GM21360 (cell line): Measurements from ENCODE around the gene PCSK6.
"Not testable (repeated sequence)": the region's sequence is repeated elsewhere in the genome, so short reads cannot be mapped to it uniquely, and the experiment has no call there.

ENCODE experiments used
- ATAC-seq: cut with Tn5 transposase; IDR thresholded peaks from one replicate; pipeline ENCODE4 v1.9.1; 2021; ENCODE audit warnings: mild to moderate bottlenecking, moderate library complexity; ENCODE audit not compliant: unreplicated experiment

Gene PCSK6

GRCh38 chr15:101463696-101464095 lies 25.8 kb downstream of the PCSK6 start:
- ATAC-seq, result not testable (repeated sequence)

GRCh38 chr15:101463270-101463669 lies 26.2 kb downstream of the PCSK6 start:
- no peak for ATAC-seq

GRCh38 chr15:101461097-101461496 lies 28.4 kb downstream of the PCSK6 start:
- ATAC-seq, result no peak

- no peak for ATAC-seq
These were observed 29.8 kb downstream of the PCSK6 start for GRCh38 chr15:101459579-101460300.

GRCh38 chr15:101458908-101459578 lies 30.5 kb downstream of the PCSK6 start:
- ATAC-seq, result no peak

DNA sequence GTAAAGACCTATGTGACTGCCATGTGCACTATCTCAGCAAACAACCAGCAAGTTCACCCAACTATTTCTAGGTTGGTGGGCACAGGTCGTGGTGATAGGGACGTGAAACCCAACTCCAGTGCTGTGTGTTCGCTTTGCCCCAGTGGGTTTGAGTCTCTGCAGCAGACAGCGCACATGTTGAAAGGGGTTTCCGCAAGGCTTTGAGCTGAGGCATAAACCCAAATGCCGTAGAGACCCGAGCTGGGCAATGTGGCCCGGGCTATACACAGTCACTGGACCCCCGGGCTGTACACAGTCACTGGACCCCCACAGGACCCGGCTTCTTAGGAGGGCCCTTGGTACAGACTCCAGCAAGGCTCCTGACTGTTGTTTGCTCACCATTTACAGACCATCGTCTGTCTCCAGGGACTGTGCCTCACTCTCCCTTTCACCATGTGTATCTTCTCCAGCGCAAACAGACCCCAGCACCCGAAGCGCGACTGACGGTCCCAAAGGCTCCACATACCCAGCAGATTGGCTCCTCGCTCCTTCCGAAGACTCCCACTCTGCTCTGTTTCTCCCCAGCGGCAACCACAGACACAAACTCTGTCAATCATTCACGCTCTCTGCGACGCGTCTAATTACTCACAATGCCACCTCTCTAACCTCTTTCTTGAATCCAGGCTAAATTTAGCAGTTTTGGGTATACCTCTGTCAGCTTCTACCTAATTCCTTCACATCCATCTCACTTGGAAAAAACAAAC lies 31.2 kb downstream of the PCSK6 start:
- ATAC-seq, result no peak

DNA sequence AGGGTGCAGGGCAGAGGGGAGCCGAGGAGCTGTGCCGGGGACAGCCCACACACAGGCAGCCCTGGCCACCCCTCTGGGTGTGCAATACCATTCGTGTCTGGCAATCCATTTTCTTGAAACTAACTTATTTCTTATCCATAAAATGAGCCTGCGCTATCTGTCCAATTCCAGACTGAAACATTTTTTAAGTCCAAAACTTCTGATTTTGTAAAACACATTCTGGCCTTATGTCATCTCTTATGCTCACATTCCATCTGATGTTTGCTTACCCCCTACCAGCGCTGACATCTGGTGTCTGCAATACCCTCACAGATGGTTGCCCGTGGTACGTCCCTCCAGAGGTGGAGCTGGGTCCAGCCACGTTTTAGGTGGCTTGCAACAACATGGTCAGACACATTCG lies 31.8 kb downstream of the PCSK6 start:
- no peak for ATAC-seq

DNA sequence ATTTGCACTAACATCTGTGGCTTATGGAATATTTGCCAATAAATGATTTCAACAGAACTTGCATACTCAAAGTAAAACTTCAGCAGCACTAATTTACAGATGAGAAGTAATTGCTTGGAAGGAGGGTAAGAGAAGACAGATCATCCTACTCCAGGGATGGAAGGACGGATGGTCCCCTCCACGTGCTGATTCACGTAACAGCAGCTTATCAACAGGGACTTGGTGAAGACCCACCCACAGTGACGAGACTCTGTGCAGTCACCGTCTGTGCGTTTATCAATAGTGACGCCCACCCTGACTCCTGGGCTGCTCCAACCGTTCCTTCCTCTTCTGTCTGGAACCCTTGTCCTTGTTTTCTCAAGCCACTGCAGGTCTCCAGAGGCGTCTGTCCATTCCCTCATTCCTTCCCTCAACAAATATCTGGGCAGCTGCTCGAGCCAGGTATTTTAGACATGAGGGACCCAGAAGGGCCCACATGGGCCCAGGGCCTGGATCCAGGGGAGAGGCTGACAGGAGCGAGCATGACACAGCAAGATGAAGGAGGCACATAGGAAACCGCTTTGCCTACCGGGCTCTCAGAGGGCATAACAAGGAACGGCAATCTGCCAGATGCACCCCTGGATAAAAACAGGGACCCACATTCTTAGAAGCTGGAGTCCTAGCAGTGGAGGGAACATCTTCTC lies 33.3 kb downstream of the PCSK6 start:
- no peak for ATAC-seq

- ATAC-seq, result no peak
These were observed 34.0 kb downstream of the PCSK6 start for GRCh38 chr15:101455291-101456025.

DNA sequence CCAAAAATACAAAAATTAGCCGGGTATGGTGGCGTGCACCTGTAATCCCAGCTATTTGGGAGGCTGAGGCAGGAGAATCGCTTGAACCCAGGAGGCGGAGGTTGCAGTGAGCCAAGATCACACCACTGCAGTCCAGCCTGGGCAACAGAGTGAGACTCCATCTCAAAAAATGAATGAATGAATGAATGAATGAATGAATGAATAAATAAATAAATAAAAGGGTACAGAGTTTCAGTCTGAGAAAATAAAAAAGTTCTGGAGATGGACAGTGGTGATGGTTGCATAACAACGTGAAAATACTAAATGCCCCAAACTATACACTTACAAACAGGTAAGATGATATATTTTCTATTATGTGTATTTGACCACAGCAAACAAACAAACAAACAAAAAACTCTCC lies 34.7 kb downstream of the PCSK6 start:
- ATAC-seq, result not testable (repeated sequence)

DNA sequence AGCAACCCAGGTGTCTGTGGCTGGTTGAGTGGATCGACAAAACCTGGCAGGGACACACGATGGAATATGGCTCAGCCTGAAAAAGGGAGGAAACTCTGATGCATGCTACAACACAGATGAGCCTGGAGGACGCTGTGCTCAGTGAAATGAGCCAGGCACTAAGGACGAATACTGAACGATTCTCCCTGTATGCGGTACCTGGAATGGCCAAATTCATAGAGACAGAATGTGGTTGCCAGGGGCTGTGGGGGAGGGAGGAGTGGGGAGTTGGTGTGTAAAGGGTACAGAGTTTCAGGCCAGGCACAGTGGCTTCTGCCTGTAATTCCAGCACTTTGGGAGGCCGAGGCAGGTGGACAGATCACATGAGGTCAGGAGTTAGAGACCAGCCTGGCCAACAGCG lies 35.1 kb downstream of the PCSK6 start:
- ATAC-seq, result no peak

DNA sequence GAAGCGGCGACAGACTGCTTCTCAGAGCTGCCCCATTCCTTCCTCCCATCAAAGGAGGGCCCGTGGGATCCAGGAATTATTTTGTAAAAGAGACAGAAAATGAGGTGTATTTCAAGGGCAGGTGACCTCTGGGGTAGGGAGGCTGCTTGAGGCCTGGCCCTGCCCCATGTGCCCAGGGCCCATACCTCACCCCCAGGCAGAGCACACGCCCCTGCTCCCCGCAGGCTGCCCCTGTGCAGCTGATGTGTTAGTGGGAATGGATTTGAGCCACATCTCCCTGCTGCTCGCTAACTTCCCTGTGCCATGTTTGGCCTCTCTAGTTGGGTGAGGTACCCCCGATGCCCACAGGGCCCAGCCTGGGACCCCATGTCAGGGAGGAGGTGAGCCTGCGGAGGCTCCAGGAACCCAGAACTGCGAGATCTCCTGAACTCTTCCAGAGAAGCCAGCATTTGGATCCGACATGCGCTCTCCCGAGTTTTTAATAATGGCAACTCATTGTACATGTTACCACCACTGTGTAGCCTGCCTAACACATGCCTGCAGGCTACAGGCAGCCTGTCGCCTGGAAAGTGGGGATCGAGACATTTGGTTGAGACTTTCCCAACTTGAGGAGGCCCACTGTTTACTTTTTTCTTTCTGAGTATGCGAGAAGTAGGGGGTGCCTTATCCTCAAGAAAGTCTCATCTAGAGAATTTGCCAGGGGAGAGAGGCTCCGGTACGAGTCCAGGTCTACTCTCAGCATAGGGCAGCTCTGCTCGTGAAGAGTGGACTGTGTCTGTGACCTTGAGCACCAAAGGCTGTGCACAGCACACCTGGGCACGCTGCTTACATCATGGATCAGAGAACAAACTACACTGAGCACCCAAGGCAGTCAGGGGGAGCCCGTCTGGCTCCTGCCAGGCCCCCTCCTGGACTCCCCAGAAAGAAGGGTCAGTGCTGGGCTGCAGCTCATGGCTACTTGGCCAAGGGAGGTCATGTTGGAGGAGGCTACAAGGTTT lies 36.1 kb downstream of the PCSK6 start:
- no peak for ATAC-seq

DNA sequence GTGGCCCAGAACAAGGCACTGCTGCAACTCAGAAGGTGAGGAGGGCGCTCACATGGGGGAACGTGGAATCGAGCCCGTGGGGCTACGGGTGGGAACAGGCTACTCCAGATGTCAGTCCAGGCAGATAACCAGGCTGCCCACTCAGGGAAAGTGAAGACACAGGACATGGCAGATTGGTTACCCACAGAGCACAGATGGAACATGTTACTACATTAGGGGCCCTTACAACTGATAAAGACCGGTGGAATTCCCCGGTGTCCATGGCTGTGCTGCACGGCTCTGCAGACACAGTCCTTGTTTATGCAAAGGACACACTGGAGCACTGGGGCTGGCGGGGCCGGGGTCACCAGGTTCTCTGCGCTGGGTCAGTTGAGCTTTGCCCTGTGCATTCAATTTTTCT lies 36.9 kb downstream of the PCSK6 start:
- no peak for ATAC-seq

GRCh38 chr15:101451846-101452245 lies 37.7 kb downstream of the PCSK6 start:
- ATAC-seq, result no peak

- ATAC-seq, result no peak
These were observed 38.2 kb downstream of the PCSK6 start for GRCh38 chr15:101451266-101451799.

GRCh38 chr15:101450403-101451265 lies 38.9 kb downstream of the PCSK6 start:
- no peak for ATAC-seq

DNA sequence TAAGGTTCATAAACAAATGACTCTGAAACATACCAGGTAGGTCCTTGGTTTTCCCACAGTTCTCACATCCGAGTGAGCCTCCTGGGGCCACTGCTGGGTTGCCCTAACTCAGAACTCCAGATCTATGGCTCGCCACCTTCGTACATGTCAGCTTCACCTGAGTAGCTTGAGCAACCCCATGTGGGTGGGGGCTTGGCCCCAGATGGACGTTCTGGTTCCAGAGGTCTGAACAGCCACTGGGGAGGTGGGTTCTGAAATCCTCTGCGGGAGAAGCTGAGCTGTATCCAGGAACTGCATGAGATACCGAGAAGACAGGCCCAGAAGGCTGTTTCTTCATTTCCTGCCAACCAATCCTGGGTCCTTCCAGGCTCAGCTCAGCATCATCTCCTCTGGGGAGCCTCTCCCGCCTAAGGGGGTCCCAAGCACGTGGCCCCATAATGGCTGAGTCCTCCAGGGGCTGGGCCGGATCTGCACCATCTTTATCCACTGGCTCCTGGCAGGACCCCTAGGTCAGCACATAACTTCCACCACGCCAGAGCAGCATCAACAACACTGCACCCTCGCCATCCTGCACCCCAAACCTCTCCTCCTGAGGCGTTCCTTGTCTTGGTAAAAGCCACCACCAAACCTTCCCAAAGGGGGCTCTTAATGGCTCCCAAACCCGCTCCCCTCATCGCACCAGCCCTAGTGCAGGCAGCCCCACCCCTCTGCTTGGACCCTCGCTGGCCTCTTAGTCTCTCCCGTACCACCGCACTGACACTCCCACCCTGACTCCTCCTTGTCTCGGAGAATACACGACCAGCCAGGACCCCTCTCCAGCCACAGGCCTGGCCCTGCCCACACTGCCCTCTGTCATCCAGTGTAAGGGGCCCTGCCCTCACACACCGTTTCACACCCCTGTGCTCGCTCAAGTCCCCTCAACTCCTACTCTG lies 39.8 kb downstream of the PCSK6 start:
- no peak for ATAC-seq
